Common myeloid progenitor, CD34-positive (primary cell): ENCODE data around the gene FHAD1.
"Not testable (repeated sequence)": the region's sequence is repeated elsewhere in the genome, so short reads cannot be mapped to it uniquely, and the experiment has no call there.

Experiments used
- CTCF ChIA-PET: fragments of 350-600 bp; sonication (Branson Sonifier 250); formaldehyde crosslinking; loops from one replicate; lab custom pipeline; 2021; ENCODE audit warnings: antibody characterized with exemption; lab: Charles Lee
- POLR2A ChIA-PET: fragments of 350-600 bp; sonication (Branson Sonifier 250); formaldehyde crosslinking; loops from one replicate; lab custom pipeline; 2021; ENCODE audit warnings: antibody characterized with exemption; lab: Charles Lee
- DNase-seq, 3 donors: peaks; one replicate each; pipeline versions ENCODE4 v3.0.0 to v3.0.0-alpha.2; 2013
- H3K27ac ChIP-seq, 2 experiments: 1 replicate in 1 of 2; 2 replicates in 1 of 2; pipeline ENCODE4 v1.7.0; 2013; ENCODE audit warnings: inconsistent platforms in 2 of 2, low read length in 2 of 2, mild to moderate bottlenecking in 2 of 2, low read depth in 1 of 2, moderate library complexity in 1 of 2; ENCODE audit not compliant: severe bottlenecking in 2 of 2, insufficient read depth in 1 of 2, poor library complexity in 1 of 2
- H3K27me3 ChIP-seq, 5 experiments: replicated peaks in 2 of 5; 1 replicate in 3 of 5; 2 replicates in 2 of 5; pipeline versions ENCODE4 v1.6.1 to v1.7.0; 2013; ENCODE audit warnings: low read length in 4 of 5, mild to moderate bottlenecking in 2 of 5, moderate library complexity in 2 of 5, inconsistent platforms in 1 of 5; ENCODE audit not compliant: insufficient read depth in 5 of 5, control insufficient read depth in 4 of 5
- H3K36me3 ChIP-seq, 4 experiments: 1 replicate in 2 of 4; 2 replicates in 2 of 4; pipeline versions ENCODE4 v1.6.1 to v1.7.0; 2013; ENCODE audit warnings: low read length in 3 of 4, control low read depth in 1 of 4, mild to moderate bottlenecking in 1 of 4; ENCODE audit not compliant: control insufficient read depth in 4 of 4, insufficient read depth in 4 of 4
- H3K4me1 ChIP-seq, 4 experiments: 1 replicate in 3 of 4; 2 replicates in 1 of 4; pipeline versions ENCODE4 v1.6.1 to v1.7.1; 2013; ENCODE audit warnings: low read length in 3 of 4, mild to moderate bottlenecking in 3 of 4, control low read depth in 1 of 4, inconsistent platforms in 1 of 4, moderate library complexity in 1 of 4; ENCODE audit not compliant: control insufficient read depth in 4 of 4, insufficient read depth in 4 of 4; ENCODE audit errors: control extremely low read depth in 1 of 4
- H3K4me3 ChIP-seq, 7 experiments: 1 replicate in 4 of 7; 2 replicates in 3 of 7; pipeline versions ENCODE4 v1.5.1 to v1.7.0; 2013; ENCODE audit warnings: mild to moderate bottlenecking in 7 of 7, low read length in 6 of 7, moderate library complexity in 6 of 7, inconsistent platforms in 2 of 7, low read depth in 2 of 7, control low read depth in 1 of 7; ENCODE audit not compliant: insufficient read depth in 4 of 7, control insufficient read depth in 1 of 7; ENCODE audit errors: extremely low read depth in 1 of 7
- H3K9me3 ChIP-seq, 5 experiments: 1 replicate in 4 of 5; 2 replicates in 1 of 5; pipeline versions ENCODE4 v1.6.1 to v1.7.1; 2013; ENCODE audit warnings: low read length in 4 of 5, mild to moderate bottlenecking in 2 of 5, inconsistent platforms in 1 of 5, low read depth in 1 of 5, moderate library complexity in 1 of 5; ENCODE audit not compliant: control insufficient read depth in 4 of 5, insufficient read depth in 2 of 5; ENCODE audit errors: control extremely low read depth in 1 of 5
- WGBS: methylation state at CpG from one replicate; pipeline ENCODE4 v1.1.5; 2013; ENCODE audit not compliant: insufficient coverage; 5-methylcytosine and 5-hydroxymethylcytosine counted together

The FHAD1 gene

DNA sequence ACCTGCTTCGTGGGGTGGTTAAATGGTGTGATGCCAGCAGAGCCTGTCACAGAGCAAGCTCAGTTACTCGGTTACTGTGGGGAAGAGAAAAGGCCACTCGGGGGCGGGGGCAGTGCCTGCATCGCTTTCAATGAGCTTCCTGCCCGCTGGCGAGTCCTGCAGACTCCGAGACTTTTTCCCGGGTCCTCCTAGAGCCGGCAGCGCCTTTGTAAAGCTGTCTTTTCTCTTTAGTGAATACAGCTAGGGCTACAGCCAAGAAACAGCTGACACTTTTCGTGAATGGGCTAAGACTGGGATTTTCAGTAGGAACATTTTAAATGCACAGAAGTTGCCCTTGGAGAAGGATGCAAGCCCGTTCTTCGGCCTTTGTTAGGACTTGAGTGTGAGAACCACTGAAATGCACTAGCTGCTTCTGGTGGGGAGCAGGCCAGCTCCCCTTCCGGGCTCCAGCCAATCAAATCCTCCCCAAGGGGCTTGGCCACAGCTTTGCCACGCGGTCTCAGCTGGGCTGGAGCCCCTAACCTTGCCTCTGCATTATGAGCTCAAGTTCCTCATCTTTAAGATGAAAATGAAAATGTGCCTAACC lies 139.2 kb downstream of the FHAD1 start:
- Histone ChIP-seq H3K27me3 (no peaks in the 10 kb centered on the region), H3K27ac (no peak overlapping the region), H3K9me3 (no peaks in the 10 kb centered on the region), H3K4me3 (peak overlapping the region in 3 of 7 experiments; percentile 5 to 46 (median 45)), H3K4me1 (peaks cover 0 to 23% (median 12%) of the 10 kb centered on the region in 4 experiments), H3K36me3 (no peaks in the 10 kb centered on the region)
- 11% methylated on average over 15 of the region's 17 CpGs for WGBS
- CTCF ChIA-PET, result interaction anchor here (0.6 to 2.6 kb wide), 5 partner anchors 17 to 53 kb away, joined by 3 to 16 read pairs (median 5); no protein-coding TSS in a partner anchor
- POLR2A ChIA-PET, result interaction anchor here (0.6 to 0.7 kb wide), 2 partner anchors 20 to 48 kb away, joined by 3 read pairs; no protein-coding TSS in a partner anchor
- peak; percentile 33 to 77 (median 75) for DNase-seq

GRCh38 chr1:15388201-15388880 lies 141.3 kb downstream of the FHAD1 start:
- Histone ChIP-seq H3K4me3 (no peak overlapping the region), H3K27ac (no peak overlapping the region), H3K4me1 (peaks cover 0 to 23% (median 12%) of the 10 kb centered on the region in 4 experiments), H3K27me3 (no peaks in the 10 kb centered on the region), H3K9me3 (no peaks in the 10 kb centered on the region), H3K36me3 (no peaks in the 10 kb centered on the region)
- POLR2A ChIA-PET, result interaction anchor here (0.5 kb wide), 1 partner anchor 1389 kb away, joined by 8 read pairs; no protein-coding TSS in a partner anchor
- DNase-seq, result no peak
- CTCF ChIA-PET, result interaction anchor here (0.6 kb wide), 1 partner anchor 264 kb away, joined by 3 read pairs; no protein-coding TSS in a partner anchor
- WGBS, result 98% methylated on average over 9 of the region's 15 CpGs

DNA sequence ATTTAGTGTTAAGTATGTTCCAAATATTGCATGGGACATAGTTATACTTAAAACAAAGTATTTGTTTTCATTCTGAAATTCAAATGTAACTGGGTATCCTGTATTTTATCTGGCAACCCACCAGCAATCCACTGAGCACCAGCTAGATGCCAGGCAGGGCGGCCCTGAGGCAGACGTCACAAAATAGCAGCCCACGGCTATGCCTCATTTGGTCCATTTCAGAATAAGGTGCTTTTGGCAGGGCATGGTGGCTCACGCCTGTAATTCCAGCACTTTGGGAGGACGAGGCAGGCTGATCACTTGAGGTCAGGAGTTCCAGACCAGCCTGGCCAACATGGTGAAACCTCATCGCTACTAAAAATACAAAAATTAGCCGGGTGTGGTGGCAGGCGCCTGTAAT lies 142.8 kb downstream of the FHAD1 start:
- peaks cover 0 to 13% (median 9%) of the 10 kb centered on the region in 4 experiments for H3K4me1 ChIP-seq
- CTCF ChIA-PET, result interaction anchor here (1.5 to 2.1 kb wide), 2 partner anchors 16 to 42 kb away, joined by 6 to 9 read pairs; no protein-coding TSS in a partner anchor
- H3K27me3 ChIP-seq, H3K36me3 ChIP-seq, POLR2A ChIA-PET, DNase-seq, H3K27ac ChIP-seq, H3K9me3 ChIP-seq, H3K4me3 ChIP-seq: not testable (repeated sequence)
- 100% methylated on average over 8 of the region's 8 CpGs for WGBS

DNA sequence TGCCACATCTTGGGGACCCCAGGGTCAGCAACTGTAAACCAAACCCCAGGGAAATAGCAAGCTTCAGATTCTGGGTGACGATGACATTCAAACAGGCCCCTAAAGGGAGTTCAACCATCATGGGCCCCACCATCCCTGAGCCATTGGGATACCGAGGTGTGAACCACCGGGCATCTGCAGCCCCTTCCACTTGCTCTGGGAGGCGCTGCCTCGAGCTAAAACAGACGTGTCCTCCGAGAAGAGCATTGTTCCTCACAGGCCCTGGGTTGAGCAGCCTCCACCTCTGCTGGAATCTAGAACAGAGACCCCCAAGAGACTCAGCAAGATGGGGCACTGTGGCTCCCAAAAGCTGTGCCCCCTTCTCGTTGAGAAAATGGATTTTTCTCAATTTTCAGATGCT lies 143.6 kb downstream of the FHAD1 start:
- no peak overlapping the region for H3K27ac ChIP-seq
- H3K36me3 ChIP-seq, result no peaks in the 10 kb centered on the region
- 92% methylated on average over 6 of the region's 8 CpGs for WGBS
- ChIA-PET CTCF (interaction anchor here (1.5 to 2.1 kb wide), 2 partner anchors 15 to 41 kb away, joined by 6 to 9 read pairs; no protein-coding TSS in a partner anchor), POLR2A (no interaction called here)
- DNase-seq, result no peak
- no peaks in the 10 kb centered on the region for H3K27me3 ChIP-seq
- no peak overlapping the region for H3K4me3 ChIP-seq
- H3K4me1 ChIP-seq, result peaks cover 0 to 12% (median 9%) of the 10 kb centered on the region in 4 experiments
- no peaks in the 10 kb centered on the region for H3K9me3 ChIP-seq

- CTCF ChIA-PET, result interaction anchor here (1.5 to 2.1 kb wide), 2 partner anchors 14 to 40 kb away, joined by 6 to 9 read pairs; no protein-coding TSS in a partner anchor
- WGBS, result 98% methylated on average over 4 of the region's 4 CpGs
- Histone ChIP-seq H3K9me3 (no peaks in the 10 kb centered on the region), H3K4me3 (no peak overlapping the region), H3K36me3 (no peaks in the 10 kb centered on the region), H3K27ac (no peak overlapping the region), H3K4me1 (peaks cover 0 to 5% (median 2%) of the 10 kb centered on the region in 4 experiments), H3K27me3 (no peaks in the 10 kb centered on the region)
- DNase-seq, result no peak
- POLR2A ChIA-PET, result no interaction called here
Measured at GRCh38 chr1:15391366-15391765, 144.3 kb downstream of the FHAD1 start.

GRCh38 chr1:15393475-15394257 lies 146.6 kb downstream of the FHAD1 start:
- WGBS, result 92% methylated on average over 7 of the region's 9 CpGs
- CTCF ChIA-PET, result no interaction called here
- H3K36me3 ChIP-seq, result no peaks in the 10 kb centered on the region
- POLR2A ChIA-PET, result interaction anchor here (0.5 kb wide), 1 partner anchor 130 kb away, joined by 3 read pairs; the partner anchor contains the start of gene CASP9
- no peaks in the 10 kb centered on the region for H3K9me3 ChIP-seq
- no peak for DNase-seq
- H3K4me1 ChIP-seq, result no peaks in the 10 kb centered on the region
- no peaks in the 10 kb centered on the region for H3K27me3 ChIP-seq
- H3K4me3 ChIP-seq, result no peak overlapping the region
- no peak overlapping the region for H3K27ac ChIP-seq
